NT2/D1 (cell line): ENCODE data around the gene TTC36.

ENCODE experiments used
- DNase-seq: peaks from one replicate; pipeline ENCODE4 v3.0.0-alpha.2; 2011; ENCODE audit warnings: low read depth, low spot score
- H3K27me3 ChIP-seq: 2 replicates; pipeline ENCODE4 v1.6.0; 2011; ENCODE audit warnings: mild to moderate bottlenecking; ENCODE audit not compliant: insufficient read length, insufficient read depth
- H3K36me3 ChIP-seq: 2 replicates; pipeline ENCODE4 v1.6.1; 2011; ENCODE audit warnings: mild to moderate bottlenecking, low read length, mixed read lengths; ENCODE audit not compliant: insufficient read depth, insufficient read length
- H3K4me1 ChIP-seq: 2 replicates; pipeline ENCODE4 v1.5.1; 2011; ENCODE audit not compliant: insufficient read depth, insufficient read length
- H3K4me3 ChIP-seq: 2 replicates; pipeline ENCODE4 v1.5.1; 2011; ENCODE audit warnings: low read depth; ENCODE audit not compliant: insufficient read length
- H3K9ac ChIP-seq: 2 replicates; pipeline ENCODE4 v1.6.0; 2011; ENCODE audit warnings: low read depth; ENCODE audit not compliant: insufficient read length
- H3K9me3 ChIP-seq: 2 replicates; pipeline ENCODE4 v1.5.1; 2011; ENCODE audit warnings: mild to moderate bottlenecking, low read length; ENCODE audit not compliant: insufficient read depth
- SUZ12 ChIP-seq: IDR thresholded peaks from 2 replicates; pipeline ENCODE4 v1.6.1; 2011; ENCODE audit not compliant: insufficient read length, insufficient read depth; ENCODE audit errors: extremely low read depth
- YY1 ChIP-seq: IDR thresholded peaks from 2 replicates; pipeline ENCODE4 v1.6.1; 2011; ENCODE audit not compliant: insufficient read length, insufficient read depth
- ZNF274 ChIP-seq: IDR thresholded peaks from 2 replicates; pipeline ENCODE4 v1.6.1; 2011; ENCODE audit warnings: mild to moderate bottlenecking, low read depth, low read length

Gene TTC36

DNA sequence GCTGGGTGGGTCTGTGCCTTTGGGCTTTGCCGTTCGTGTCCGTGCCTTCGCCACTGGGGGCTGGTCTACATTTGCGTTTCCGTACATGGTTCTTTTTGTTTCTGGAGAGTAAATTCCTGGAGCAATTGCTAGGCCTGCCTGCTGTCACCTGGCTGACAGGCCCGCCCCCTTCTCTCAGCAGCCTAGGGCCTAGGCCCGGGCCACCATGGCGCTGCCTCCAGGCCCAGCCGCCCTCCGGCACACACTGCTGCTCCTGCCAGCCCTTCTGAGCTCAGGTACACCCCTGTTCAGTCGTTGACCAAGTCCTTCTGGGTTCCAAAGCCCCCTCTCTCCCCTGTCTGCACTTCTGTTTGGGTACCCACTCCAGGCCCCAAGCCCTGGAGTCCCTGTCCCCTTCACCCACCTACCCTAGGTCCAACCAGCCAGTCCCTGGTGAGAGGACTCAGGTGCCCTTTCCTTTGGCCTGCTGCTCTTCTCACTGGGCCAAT, 4.4 kb downstream of the TTC36 start:
- H3K9me3 ChIP-seq: no peaks in the 10 kb centered on the region
- H3K36me3 ChIP-seq: peaks cover 3% of the 10 kb centered on the region
- H3K27me3 ChIP-seq: no peaks in the 10 kb centered on the region
- H3K9ac ChIP-seq: peak overlapping the region; percentile 85
- no peak for DNase-seq
- H3K4me1 ChIP-seq: peaks cover 8% of the 10 kb centered on the region
- H3K4me3 ChIP-seq: peak overlapping the region; percentile 83
- TF ChIP-seq SUZ12: no peak
- no peak for TF ChIP-seq ZNF274

DNA sequence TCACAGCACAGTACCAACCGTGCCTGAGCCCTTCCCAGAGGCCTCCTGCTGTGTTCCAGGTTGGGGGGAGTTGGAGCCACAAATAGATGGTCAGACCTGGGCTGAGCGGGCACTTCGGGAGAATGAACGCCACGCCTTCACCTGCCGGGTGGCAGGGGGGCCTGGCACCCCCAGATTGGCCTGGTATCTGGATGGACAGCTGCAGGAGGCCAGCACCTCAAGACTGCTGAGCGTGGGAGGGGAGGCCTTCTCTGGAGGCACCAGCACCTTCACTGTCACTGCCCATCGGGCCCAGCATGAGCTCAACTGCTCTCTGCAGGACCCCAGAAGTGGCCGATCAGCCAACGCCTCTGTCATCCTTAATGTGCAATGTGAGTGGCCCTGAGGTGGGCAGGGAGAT, 4.8 kb downstream of the TTC36 start:
- Histone ChIP-seq H3K9me3 (no peaks in the 10 kb centered on the region), H3K27me3 (no peaks in the 10 kb centered on the region), H3K36me3 (peaks cover 2% of the 10 kb centered on the region), H3K4me1 (peaks cover 8% of the 10 kb centered on the region), H3K9ac (peak overlapping the region; percentile 85), H3K4me3 (peak overlapping the region; percentile 83)
- DNase-seq: no peak
- TF ChIP-seq YY1 (no peak), SUZ12 (no peak), ZNF274 (no peak)

DNA sequence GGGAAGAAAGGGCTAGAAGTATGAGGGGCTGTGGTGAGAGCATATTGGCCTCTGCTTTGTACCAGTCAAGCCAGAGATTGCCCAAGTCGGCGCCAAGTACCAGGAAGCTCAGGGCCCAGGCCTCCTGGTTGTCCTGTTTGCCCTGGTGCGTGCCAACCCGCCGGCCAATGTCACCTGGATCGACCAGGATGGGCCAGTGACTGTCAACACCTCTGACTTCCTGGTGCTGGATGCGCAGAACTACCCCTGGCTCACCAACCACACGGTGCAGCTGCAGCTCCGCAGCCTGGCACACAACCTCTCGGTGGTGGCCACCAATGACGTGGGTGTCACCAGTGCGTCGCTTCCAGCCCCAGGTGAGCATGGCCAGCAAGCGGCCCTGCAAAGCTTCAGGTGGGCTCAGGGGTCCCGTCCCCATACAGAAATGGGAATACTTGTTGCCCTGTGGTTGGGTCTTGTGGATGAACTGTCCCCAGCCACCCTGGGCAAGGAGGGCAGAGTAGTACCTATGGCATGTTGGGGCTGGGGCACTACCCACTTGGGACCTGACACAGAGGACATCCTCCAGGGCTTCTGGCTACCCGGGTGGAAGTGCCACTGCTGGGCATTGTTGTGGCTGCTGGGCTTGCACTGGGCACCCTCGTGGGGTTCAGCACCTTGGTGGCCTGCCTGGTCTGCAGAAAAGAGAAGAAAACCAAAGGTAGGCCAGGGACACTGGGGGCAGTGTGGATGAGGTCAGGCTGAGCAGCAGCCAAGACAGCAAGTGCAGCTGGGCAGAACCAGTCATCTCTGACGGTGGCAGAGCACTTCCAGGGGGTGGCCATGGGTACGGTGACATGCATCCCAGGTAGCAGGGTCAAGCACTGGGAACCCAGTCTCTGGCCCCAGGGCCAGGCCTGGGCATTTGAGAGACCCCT, 5.8 kb downstream of the TTC36 start:
- Histone ChIP-seq H3K4me3 (no peak overlapping the region), H3K27me3 (no peaks in the 10 kb centered on the region), H3K9me3 (no peaks in the 10 kb centered on the region), H3K36me3 (no peaks in the 10 kb centered on the region), H3K9ac (no peak overlapping the region), H3K4me1 (peaks cover 8% of the 10 kb centered on the region)
- TF ChIP-seq YY1 (no peak), SUZ12 (no peak), ZNF274 (no peak)
- DNase-seq: no peak

DNA sequence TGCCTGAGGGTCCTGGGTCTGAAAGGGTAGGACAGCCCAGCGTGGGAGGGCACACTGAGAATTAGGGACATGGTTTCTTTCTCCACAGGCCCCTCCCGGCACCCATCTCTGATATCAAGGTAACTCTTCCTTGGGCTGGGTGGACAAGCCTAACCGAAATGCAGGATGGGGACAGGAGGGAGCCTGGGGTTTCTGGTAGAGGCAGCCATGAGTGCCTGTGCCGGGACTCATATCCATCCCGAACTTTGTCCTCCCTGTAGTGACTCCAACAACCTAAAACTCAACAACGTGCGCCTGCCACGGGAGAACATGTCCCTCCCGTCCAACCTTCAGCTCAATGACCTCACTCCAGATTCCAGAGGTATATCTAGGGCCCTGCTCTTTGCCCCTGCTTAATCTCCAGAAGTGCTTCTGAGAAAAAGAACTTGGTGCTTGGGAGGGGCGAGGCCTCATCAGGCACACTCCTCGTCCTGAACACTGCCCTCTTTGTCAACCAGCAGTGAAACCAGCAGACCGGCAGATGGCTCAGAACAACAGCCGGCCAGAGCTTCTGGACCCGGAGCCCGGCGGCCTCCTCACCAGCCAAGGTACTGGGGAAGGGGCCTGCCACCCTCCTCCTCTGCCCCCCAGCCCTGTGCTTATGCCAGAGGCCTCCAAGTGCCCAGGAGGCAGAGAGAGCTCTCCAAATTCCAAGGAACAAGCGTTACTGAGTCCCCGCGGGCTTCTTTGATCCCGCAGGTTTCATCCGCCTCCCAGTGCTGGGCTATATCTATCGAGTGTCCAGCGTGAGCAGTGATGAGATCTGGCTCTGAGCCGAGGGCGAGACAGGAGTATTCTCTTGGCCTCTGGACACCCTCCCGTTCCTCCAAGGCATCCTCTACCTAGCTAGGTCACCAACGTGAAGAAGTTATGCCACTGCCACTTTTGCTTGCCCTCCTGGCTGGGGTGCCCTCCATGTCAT, 6.8 kb downstream of the TTC36 start:
- H3K4me1 ChIP-seq: peaks cover 5% of the 10 kb centered on the region
- no peak overlapping the region for H3K4me3 ChIP-seq
- H3K27me3 ChIP-seq: no peaks in the 10 kb centered on the region
- no peak for TF ChIP-seq SUZ12
- TF ChIP-seq YY1: no peak
- TF ChIP-seq ZNF274: no peak
- H3K36me3 ChIP-seq: no peaks in the 10 kb centered on the region
- DNase-seq: no peak
- no peak overlapping the region for H3K9ac ChIP-seq
- H3K9me3 ChIP-seq: no peaks in the 10 kb centered on the region

DNA sequence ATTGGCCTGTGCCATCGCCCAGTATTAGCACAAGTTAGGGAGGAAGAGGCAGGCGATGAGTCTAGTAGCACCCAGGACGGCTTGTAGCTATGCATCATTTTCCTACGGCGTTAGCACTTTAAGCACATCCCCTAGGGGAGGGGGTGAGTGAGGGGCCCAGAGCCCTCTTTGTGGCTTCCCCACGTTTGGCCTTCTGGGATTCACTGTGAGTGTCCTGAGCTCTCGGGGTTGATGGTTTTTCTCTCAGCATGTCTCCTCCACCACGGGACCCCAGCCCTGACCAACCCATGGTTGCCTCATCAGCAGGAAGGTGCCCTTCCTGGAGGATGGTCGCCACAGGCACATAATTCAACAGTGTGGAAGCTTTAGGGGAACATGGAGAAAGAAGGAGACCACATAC, 8.0 kb downstream of the TTC36 start:
- no peak for DNase-seq
- no peaks in the 10 kb centered on the region for H3K9me3 ChIP-seq
- no peak for TF ChIP-seq SUZ12
- TF ChIP-seq YY1: no peak
- no peak for TF ChIP-seq ZNF274

DNA sequence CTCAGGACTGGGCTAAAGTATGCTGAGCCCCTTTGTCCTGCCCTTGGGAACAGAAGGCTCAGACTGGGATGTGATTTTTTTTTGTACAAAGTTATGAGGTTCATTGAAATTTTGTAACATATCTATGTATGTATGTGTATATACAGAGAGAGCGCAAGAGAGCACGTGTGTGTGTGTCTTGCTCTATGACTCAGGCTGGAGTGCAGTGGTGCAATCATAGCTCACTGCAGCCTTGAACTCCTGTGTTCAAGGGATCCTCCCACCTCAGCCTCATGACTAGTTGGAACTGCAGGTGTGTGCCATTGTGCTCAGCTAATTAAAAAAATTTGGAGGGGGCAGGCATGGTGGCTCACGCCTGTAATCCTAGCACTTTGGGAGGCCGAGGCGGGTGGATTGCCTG, 9.5 kb downstream of the TTC36 start:
- H3K4me1 ChIP-seq: peaks cover 4% of the 10 kb centered on the region
- no peak overlapping the region for H3K4me3 ChIP-seq
- no peaks in the 10 kb centered on the region for H3K9me3 ChIP-seq
- H3K36me3 ChIP-seq: no peaks in the 10 kb centered on the region
- no peak overlapping the region for H3K9ac ChIP-seq
- DNase-seq: no peak
- TF ChIP-seq SUZ12 (no peak), ZNF274 (no peak), YY1 (no peak)
- no peaks in the 10 kb centered on the region for H3K27me3 ChIP-seq

More for the DNA sequence above, 8.0 kb downstream of the TTC36 start:
- Histone ChIP-seq H3K4me1 (peaks cover 5% of the 10 kb centered on the region), H3K9ac (no peak overlapping the region), H3K27me3 (no peaks in the 10 kb centered on the region), H3K4me3 (no peak overlapping the region), H3K36me3 (no peaks in the 10 kb centered on the region)
